HG03558 (cell line): ENCODE measurements around the gene ZNF277.
"Not testable (repeated sequence)": the region's sequence is repeated elsewhere in the genome, so short reads cannot be mapped to it uniquely, and the experiment has no call there.

Source experiments
- ATAC-seq: cut with Tn5 transposase; IDR thresholded peaks from one replicate; pipeline ENCODE4 v1.9.1; 2021; ENCODE audit warnings: moderate number of reproducible peaks; ENCODE audit not compliant: unreplicated experiment; ENCODE audit errors: extremely low read depth

The ZNF277 gene

DNA sequence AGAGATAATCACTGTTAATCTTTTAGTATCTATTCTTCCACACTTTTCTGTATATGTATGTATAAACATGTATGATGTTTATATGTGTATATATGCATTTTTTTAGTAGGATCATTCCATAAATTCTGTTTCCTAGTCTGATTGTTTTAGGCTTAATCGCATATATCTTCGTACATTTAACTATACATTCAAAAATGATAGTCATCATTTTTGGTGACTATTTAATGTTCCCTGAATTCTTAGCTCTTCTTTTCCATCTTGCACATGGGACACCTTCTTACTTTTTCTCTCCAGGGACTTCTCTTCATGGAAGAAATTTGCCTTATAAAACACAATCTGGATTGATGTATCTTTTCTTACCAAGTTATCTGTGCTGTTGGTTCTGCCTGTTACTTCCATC is 42.1 kb downstream of the ZNF277 start:
- ATAC-seq: no peak

DNA sequence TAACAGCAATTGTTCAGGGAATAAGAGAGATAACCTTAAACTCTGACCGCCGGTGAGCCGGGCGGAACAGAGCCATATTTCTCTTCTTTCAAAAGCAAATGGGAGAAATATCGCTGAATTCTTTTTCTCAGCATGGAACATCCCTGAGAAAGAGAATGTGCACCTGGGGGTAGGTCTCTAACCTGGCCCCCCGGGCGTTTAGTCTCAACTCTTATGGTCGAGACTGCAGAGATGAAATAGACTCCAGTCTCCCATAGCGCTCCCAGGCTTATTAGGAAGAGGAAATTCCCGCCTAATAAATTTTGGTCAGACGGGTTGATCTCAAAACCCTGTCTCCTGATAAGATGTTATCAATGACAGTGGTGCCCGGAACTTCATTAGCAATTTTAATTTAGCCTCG is 43.5 kb downstream of the ZNF277 start:
- ATAC-seq: not testable (repeated sequence)

GRCh38 chr7:112252141-112252540 is 45.6 kb downstream of the ZNF277 start:
- ATAC-seq: no peak

DNA sequence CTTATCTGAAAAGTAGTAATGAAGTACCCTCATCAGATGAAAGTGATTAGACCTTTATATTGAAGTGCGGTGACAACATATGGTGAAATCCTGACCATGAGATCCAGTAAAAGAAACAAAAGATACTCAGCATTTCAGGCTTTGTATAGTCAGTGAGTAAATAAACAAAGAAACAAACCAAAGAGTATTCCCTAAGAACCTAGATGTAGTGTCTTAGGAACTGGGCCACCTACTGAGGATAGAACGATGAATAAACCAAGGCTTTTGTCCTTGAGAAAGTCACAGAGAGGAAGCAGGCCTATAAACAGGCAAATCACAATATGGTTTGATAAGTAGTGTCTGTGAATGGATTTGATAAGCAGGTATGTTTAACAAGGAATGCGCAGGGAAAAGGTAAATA is 46.2 kb downstream of the ZNF277 start:
- no peak for ATAC-seq

- ATAC-seq: no peak
These were observed 47.7 kb downstream of the ZNF277 start for GRCh38 chr7:112254156-112254555.

- no peak for ATAC-seq
These were observed 48.4 kb downstream of the ZNF277 start for GRCh38 chr7:112254709-112255387.

- ATAC-seq: no peak
These were observed 48.9 kb downstream of the ZNF277 start for GRCh38 chr7:112255388-112255720.

- ATAC-seq: no peak
These were observed 50.6 kb downstream of the ZNF277 start for GRCh38 chr7:112257073-112257472.

- ATAC-seq: no peak
These were observed 54.4 kb downstream of the ZNF277 start for GRCh38 chr7:112260911-112261310.

GRCh38 chr7:112262036-112262435 is 55.5 kb downstream of the ZNF277 start:
- no peak for ATAC-seq

DNA sequence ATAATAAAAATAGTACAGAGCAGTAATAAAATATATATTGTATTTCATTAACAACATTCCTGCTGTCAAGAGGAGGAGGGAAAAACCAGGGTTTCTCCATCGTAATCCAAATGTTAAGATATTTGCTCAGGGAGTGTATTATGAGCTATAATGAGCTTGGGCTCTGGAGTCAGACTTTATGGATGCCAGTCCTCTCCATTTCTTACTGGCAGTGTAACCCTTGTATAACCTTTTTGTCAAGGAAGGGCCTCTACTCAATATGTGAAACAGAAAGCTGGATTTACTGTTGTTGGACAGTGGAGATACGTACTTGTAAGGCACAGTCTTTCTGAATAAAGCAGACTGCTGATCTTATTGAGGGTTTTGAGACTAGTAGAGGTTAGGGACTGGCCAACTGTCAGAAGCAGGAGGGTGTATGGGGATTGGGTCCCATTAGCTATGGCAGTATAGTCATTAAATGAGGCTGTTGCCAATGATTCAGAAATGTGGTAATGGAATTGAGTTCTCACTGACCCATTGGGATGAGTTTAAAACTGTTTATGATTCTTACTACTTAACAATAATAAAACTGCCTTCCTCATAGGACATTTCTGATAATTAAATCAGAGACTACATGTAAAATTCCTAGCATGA is 56.5 kb downstream of the ZNF277 start:
- ATAC-seq: no peak

DNA sequence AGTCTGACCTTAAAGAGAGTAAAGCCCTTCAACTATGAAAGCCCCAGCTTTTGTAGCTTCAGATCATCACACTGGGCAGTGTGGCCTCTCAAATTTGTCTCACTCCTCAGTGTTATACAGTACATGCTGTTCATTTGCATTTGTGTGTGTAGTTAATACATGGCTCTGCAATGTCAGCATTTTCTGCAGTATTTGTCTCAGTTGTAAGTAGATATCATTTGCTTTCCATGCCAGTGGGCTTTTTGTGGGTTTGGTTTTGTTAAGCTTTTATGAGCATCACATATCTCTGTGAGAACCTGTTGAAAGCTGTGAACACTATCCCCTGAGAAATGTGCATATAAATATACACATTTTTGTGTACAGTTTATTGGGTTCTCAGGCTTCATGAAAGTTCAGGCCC is 57.0 kb downstream of the ZNF277 start:
- no peak for ATAC-seq

DNA sequence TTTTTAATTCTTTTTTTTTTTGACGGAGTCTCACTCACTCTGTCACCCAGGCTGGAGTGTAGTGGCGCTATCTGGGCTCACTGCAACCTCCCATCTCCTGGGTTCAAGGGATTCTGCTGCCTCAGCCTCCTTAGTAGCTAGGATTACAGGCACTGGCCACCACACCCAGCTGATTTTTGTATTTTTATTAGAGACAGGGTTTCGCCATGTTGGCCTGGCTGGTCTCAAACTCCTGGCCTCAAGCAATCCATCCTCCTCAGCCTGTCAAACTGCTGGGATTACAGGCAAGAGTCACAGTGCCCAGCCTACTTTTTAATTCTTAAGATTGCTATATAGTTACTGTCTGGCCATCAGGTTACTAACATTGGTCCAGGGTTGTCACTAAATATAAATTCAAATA is 59.6 kb downstream of the ZNF277 start:
- no peak for ATAC-seq

- no peak for ATAC-seq
These were observed 60.2 kb downstream of the ZNF277 start for GRCh38 chr7:112266595-112267270.

- no peak for ATAC-seq
These were observed 61.6 kb downstream of the ZNF277 start for GRCh38 chr7:112267944-112268691.

DNA sequence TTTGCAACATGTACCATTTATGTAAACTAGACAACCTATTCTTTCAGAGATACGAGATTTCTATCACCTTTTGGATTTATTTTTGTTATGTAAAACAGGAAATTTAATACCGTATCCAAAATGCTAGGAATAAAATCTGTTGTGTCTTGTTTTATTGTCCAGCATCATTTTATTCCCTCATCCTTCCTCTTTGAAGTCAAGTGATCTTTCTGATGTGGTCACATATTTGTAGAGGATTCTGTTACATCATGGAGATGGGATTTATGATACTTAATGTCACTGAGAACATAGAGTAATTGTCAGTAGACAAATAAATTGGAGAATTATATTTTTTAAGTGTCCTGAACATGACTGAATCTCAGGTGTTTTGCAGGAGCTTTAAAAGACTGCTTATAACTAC is 64.7 kb downstream of the ZNF277 start:
- ATAC-seq: no peak

- ATAC-seq: no peak
These were observed 66.5 kb downstream of the ZNF277 start for GRCh38 chr7:112272921-112273561.

DNA sequence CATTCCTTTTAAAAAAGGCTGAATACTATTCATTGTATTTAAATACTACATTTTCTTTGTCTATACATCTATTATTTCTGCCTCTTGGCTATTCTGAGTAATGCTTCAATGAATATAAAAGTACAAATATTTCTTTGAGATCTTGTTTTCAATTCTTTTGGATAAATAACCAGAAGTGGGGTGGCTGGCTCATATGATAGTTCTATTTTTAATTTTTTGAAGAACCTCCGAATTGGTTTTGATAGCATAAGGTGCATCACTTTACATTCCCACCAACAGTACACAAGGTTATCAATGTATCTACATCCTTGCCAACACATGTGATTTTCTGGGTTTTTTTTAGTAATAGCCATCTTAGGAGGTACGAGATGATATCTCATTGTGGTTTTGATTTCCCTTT is 72.5 kb downstream of the ZNF277 start:
- ATAC-seq: no peak

- ATAC-seq: no peak
These were observed 73.8 kb downstream of the ZNF277 start for GRCh38 chr7:112280267-112280666.

DNA sequence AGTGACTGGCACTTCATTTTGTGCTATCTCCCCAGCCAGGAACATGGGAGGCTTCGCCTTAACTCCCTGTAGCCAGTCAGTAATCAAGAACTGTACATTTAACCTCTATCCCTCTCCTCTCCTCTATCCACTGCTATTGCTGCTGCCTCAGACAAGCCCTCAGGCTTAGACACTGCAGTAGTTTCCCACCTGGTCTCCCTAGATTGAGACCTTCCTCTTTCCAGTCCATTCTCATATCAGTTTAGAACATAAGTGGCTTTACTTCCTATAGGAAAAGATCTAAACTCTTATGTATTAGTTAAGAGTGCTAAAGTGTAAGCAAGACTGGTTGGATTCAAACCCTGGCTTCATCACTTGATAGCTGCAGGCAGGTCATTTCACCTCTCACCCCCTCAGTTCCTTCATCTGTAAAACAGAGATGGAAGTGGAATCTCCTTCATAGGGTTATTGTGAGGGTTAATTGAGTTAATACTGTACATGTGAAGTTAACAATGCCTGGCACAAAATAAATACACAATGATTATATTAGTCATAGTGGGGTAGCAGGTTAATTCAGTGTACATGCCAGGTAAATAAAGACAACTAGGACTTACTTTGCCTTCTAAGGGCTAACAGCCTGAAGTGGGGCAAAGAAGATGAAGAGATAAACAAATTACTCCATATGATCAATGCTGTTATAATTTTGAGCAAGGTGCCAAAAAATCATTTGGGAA is 76.1 kb downstream of the ZNF277 start:
- no peak for ATAC-seq
